Measurements from ENCODE around the gene TAAR5. TPM values are rescaled to one million over a fixed set of nuclear protein-coding genes. Genes with fewer than 3 reads are reported as not detected.

The TAAR5 gene
- total and polyA plus RNA-seq, 2 of the 8 experiments (the other 6 are each of a cell fraction or from before 2014, with no cell fraction given): not detected

DNA sequence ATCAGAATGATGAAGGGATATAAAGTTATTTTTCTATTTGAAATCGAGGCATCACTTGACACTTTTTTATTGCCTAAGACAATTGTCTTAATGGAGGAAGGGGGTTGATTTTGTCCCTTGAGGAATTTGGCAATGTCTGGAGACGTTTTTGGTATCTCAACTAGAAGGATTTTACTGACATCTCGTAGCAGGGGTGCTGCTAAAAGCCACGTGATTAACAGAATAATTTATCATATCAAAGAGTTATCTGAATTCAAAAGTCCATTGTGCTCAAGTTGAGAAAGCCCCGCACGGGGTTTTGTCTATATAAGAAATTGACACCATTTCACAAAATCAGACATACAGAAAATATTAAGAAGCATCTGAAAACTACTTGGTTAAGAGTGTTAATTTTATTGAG is 20.9 kb downstream of the TAAR5 start:
- Histone ChIP-seq H3K9ac (replicated peaks in 1 of 4; ENCODE audit: extremely low read depth in 1 of 4, low read depth in 3 of 4, low read length in 3 of 4) (no peak overlapping the region), H4K91ac (replicated peaks; ENCODE audit: insufficient read length, low read length) (no peak overlapping the region), H3K27me3 (replicated peaks in 1 of 4; ENCODE audit: control insufficient read depth in 3 of 4, extremely low read depth in 1 of 4, insufficient read depth in 3 of 4, low read length in 3 of 4) (no peaks in the 10 kb centered on the region), H2AFZ (ENCODE audit: low read length) (no peak overlapping the region), H3K27ac (ENCODE audit: low read depth, low read length) (no peak overlapping the region), H4K5ac (ENCODE audit: insufficient read length, low read depth, low read length) (no peak overlapping the region), H3K36me3 (ENCODE audit: control insufficient read depth in 2 of 4, insufficient read depth in 4 of 4, low read length in 3 of 4) (no peaks in the 10 kb centered on the region), H2AK5ac (ENCODE audit: low read depth, low read length) (no peak overlapping the region), H3K14ac (ENCODE audit: insufficient read length) (no peak overlapping the region), H2BK12ac (ENCODE audit: low read depth, low read length) (no peak overlapping the region), H2BK15ac (ENCODE audit: low read length) (no peak overlapping the region), H4K20me1 (replicated peaks in 1 of 2; ENCODE audit: control insufficient read depth in 1 of 2, insufficient read depth in 2 of 2, low read length in 2 of 2) (no peaks in the 10 kb centered on the region), H3K4me3 (ENCODE audit: extremely low read depth in 1 of 4, insufficient read depth in 2 of 4, low read depth in 3 of 4, low read length in 4 of 4) (no peak overlapping the region), H3K18ac (ENCODE audit: extremely low read depth, low read length) (no peak overlapping the region), H3K79me2 (ENCODE audit: control insufficient read depth in 1 of 2, insufficient read depth in 2 of 2, low read length in 2 of 2) (no peaks in the 10 kb centered on the region), H2BK5ac (ENCODE audit: low read depth, low read length) (no peak overlapping the region), H3K23me2 (ENCODE audit: low read depth, low read length) (no peaks in the 10 kb centered on the region), H3K4me2 (ENCODE audit: insufficient read depth in 1 of 2, low read depth in 2 of 2, low read length in 2 of 2) (no peak overlapping the region), H3K56ac (replicated peaks; ENCODE audit: insufficient read length, low read depth, low read length) (no peak overlapping the region), H2BK20ac (ENCODE audit: low read length) (no peak overlapping the region), H3K4ac (replicated peaks; ENCODE audit: insufficient read length, low read depth, low read length) (no peak overlapping the region), H3K23ac (ENCODE audit: insufficient read length) (no peak overlapping the region), H3K4me1 (replicated peaks in 1 of 4; ENCODE audit: control insufficient read depth in 3 of 4, insufficient read depth in 4 of 4, low read length in 3 of 4) (peaks cover 0 to 6% (median 1%) of the 10 kb centered on the region in 4 experiments; a peak in 5 of 7 replicates), H4K8ac (ENCODE audit: extremely low read depth, insufficient read depth, low read length) (no peak overlapping the region), H3K79me1 (ENCODE audit: low read depth, low read length) (no peaks in the 10 kb centered on the region), H2BK120ac (replicated peaks; ENCODE audit: low read depth, low read length) (no peak overlapping the region), H3K9me3 (ENCODE audit: insufficient read depth in 2 of 2, low read depth in 1 of 2, low read length in 1 of 2) (no peaks in the 10 kb centered on the region)
- DNase-seq (ENCODE audit: low read depth in 1 of 2, low spot score in 2 of 2) (no peak), FAIRE-seq (no peak)
- CTCF ChIA-PET (ENCODE audit: partially characterized antibody): no interaction called here
- POLR2A ChIA-PET (ENCODE audit: partially characterized antibody): no interaction called here
- WGBS, 2 experiments (ENCODE audit: extremely low coverage in 1 of 2, insufficient coverage in 1 of 2, insufficient read length in 1 of 2, insufficient replicate concordance in 2 of 2, low coverage in 1 of 2, low lambda C conversion rate in 2 of 2, missing lambda C conversion rate in 1 of 2): 72% methylated on average over 6 of the region's 6 CpGs; no CpG with 5 or more reads in 1 of the 2 experiments
- TF ChIP-seq TBP (IDR thresholded peaks at IDR 0.05; ENCODE audit: low read depth, low read length): no peak
